Hepatocyte (in vitro differentiated cells): ENCODE data around the gene ZNF474.

Source experiments
- EZH2 ChIP-seq: fragments of 200-600 bp; sonication (generic); IDR thresholded peaks from 2 replicates; pipeline ENCODE4 v1.6.1; 2016; ENCODE audit warnings: antibody characterized with exemption, mild to moderate bottlenecking, borderline replicate concordance
- EZH2phosphoT487 ChIP-seq: fragments of 200-600 bp; sonication (generic); IDR thresholded peaks from one replicate; pipeline ENCODE4 v1.6.1; 2018; ENCODE audit warnings: antibody characterized with exemption, mild to moderate bottlenecking, low read depth, moderate library complexity; ENCODE audit not compliant: unreplicated experiment, severe bottlenecking
- TF ChIP-seq, protein P1 (sequence below): fragments of 200-600 bp; sonication (generic); IDR thresholded peaks from 2 replicates; pipeline ENCODE4 v1.5.1; 2016; ENCODE audit warnings: antibody characterized with exemption, mild to moderate bottlenecking; ENCODE audit not compliant: poor library complexity

DNA sequence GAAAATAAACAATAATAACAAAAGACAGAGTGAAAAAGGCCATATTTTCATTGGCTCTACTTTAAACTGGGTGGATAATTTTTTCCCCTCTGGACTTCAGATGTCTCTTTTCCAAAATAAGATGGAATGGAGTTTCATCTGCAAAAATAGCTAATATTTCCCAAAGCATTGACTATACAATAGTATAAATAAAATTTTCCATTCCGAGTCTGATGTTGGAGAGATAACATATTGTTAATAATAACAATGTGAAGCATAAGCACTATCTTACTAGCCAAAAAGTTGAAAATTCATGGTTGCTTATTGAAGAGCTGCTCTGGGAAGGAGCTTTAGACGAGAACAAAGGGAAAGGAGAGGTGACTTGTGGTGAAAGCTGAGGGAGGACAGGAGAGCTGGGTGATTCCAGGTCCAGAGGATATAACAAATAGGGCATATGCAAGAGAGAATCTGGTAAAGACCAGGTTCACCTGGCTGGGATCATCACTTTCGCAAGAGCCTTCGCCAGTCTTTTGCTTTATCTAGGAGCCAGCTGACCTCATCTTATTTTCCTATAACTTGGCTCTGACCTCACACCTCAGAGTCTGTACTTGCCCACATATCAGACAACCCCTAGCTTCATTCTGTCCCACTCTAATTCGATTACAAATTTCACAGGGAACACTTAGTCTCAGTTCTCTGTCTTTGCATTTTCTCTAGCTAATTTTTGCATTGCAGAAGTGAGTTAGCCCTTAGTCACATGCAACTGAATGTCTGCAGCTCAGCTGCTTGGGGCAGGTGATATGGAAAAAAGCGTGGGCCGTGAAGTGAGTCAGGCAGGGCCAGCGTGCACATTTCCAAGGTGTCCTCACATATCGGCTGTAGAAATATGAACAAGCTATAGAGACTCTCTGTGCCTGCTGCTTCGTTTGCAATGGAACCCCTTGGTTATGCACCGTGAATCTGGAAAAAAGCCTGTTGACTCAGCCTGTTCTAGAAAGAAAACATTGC is 7.6 kb upstream of the ZNF474 start:
- TF ChIP-seq, protein P1, sequence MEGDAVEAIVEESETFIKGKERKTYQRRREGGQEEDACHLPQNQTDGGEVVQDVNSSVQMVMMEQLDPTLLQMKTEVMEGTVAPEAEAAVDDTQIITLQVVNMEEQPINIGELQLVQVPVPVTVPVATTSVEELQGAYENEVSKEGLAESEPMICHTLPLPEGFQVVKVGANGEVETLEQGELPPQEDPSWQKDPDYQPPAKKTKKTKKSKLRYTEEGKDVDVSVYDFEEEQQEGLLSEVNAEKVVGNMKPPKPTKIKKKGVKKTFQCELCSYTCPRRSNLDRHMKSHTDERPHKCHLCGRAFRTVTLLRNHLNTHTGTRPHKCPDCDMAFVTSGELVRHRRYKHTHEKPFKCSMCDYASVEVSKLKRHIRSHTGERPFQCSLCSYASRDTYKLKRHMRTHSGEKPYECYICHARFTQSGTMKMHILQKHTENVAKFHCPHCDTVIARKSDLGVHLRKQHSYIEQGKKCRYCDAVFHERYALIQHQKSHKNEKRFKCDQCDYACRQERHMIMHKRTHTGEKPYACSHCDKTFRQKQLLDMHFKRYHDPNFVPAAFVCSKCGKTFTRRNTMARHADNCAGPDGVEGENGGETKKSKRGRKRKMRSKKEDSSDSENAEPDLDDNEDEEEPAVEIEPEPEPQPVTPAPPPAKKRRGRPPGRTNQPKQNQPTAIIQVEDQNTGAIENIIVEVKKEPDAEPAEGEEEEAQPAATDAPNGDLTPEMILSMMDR: no peak
- no peak for TF ChIP-seq EZH2phosphoT487
- no peak for TF ChIP-seq EZH2
